Measurements from ENCODE around the gene TRPM7. TPM values are rescaled to one million over a fixed set of nuclear protein-coding genes. Genes with fewer than 3 reads are reported as not detected.

TRPM7 gene
- total RNA-seq, 4 donors from 2014 or later: 47.4 to 96.5 (median 48.8) TPM

- no peaks in the 10 kb centered on the region for H3K36me3 ChIP-seq
- H3K27me3 ChIP-seq: no peaks in the 10 kb centered on the region
- H3K4me3 ChIP-seq: no peak overlapping the region
- in situ Hi-C loops (cut with MboI; ENCODE audit: low pct_ligation_motif_present in 1 of 4, low pct_unique_long_range_greater_than_20kb in 1 of 4, low sequenced_read_pairs in 3 of 4): loop anchor here in 2 of 4 donors (10.0 kb wide), 1 partner anchor 229 kb away; the partner anchor contains the start of gene AP4E1 (in 2 of the 2)
- no peak overlapping the region for H3K27ac ChIP-seq
- no peaks in the 10 kb centered on the region for H3K9me3 ChIP-seq
- intact Hi-C loops (cut with DNase I; ENCODE audit: low total_unique reads): no loop called here
- TF ChIP-seq POLR2AphosphoS5 (IDR thresholded peaks at IDR 0.05): no peak
- no peak for TF ChIP-seq POLR2A (IDR thresholded peaks at IDR 0.05)
- TF ChIP-seq EP300 (IDR thresholded peaks at IDR 0.05; ENCODE audit: low read depth): no peak
- TF ChIP-seq CTCF (IDR thresholded peaks at IDR 0.05): peak; percentile 71 to 85 (median 84)
- no peak for DNase-seq
- peaks cover 0 to 8% (median 4%) of the 10 kb centered on the region in 4 donors for H3K4me1 ChIP-seq
Observed at GRCh38 chr15:50675535-50676144, 11.0 kb downstream of the TRPM7 start.

GRCh38 chr15:50670115-50670514, 16.5 kb downstream of the TRPM7 start:
- no peaks in the 10 kb centered on the region for H3K36me3 ChIP-seq
- no peak overlapping the region for H3K27ac ChIP-seq
- H3K4me1 ChIP-seq: no peaks in the 10 kb centered on the region
- H3K27me3 ChIP-seq: no peaks in the 10 kb centered on the region
- TF ChIP-seq CTCF (IDR thresholded peaks at IDR 0.05) (no peak), EP300 (IDR thresholded peaks at IDR 0.05; ENCODE audit: low read depth) (no peak), POLR2AphosphoS5 (IDR thresholded peaks at IDR 0.05) (no peak), POLR2A (IDR thresholded peaks at IDR 0.05) (no peak)
- WGBS, 2 donors (ENCODE audit: low coverage in 1 of 2): 91% methylated on average over 2 of the region's 2 CpGs; no CpG with 5 or more reads in 1 of the 2 donors
- intact Hi-C loops (cut with DNase I; ENCODE audit: low total_unique reads): loop anchor here (5.0 kb wide), 1 partner anchor 357 kb away; no protein-coding TSS in a partner anchor
- in situ Hi-C loops (cut with MboI; ENCODE audit: low pct_ligation_motif_present in 1 of 4, low pct_unique_long_range_greater_than_20kb in 1 of 4, low sequenced_read_pairs in 3 of 4): loop anchor here in 2 of 4 donors (10.0 kb wide), 1 partner anchor 235 kb away; the partner anchor contains the start of gene AP4E1 (in 2 of the 2)
- H3K4me3 ChIP-seq: no peak overlapping the region
- DNase-seq: no peak
- H3K9me3 ChIP-seq: no peaks in the 10 kb centered on the region

- WGBS, 2 donors (ENCODE audit: low coverage in 1 of 2): 100% methylated on average over 1 of the region's 1 CpG
- H3K9me3 ChIP-seq: no peaks in the 10 kb centered on the region
- H3K4me3 ChIP-seq: no peak overlapping the region
- H3K27ac ChIP-seq: no peak overlapping the region
- in situ Hi-C loops (cut with MboI; ENCODE audit: low pct_ligation_motif_present in 1 of 4, low pct_unique_long_range_greater_than_20kb in 1 of 4, low sequenced_read_pairs in 3 of 4): loop anchor here in 3 of 4 donors (10.0 kb wide), 2 partner anchors 215 to 235 kb away; partner anchors contain the start of gene AP4E1 (in 2 of the 3)
- intact Hi-C loops (cut with DNase I; ENCODE audit: low total_unique reads): loop anchor here (5.0 kb wide), 1 partner anchor 358 kb away; no protein-coding TSS in a partner anchor
- H3K4me1 ChIP-seq: no peaks in the 10 kb centered on the region
- DNase-seq: no peak
- no peaks in the 10 kb centered on the region for H3K27me3 ChIP-seq
- H3K36me3 ChIP-seq: no peaks in the 10 kb centered on the region
- TF ChIP-seq POLR2AphosphoS5 (IDR thresholded peaks at IDR 0.05): no peak
- no peak for TF ChIP-seq EP300 (IDR thresholded peaks at IDR 0.05; ENCODE audit: low read depth)
- no peak for TF ChIP-seq POLR2A (IDR thresholded peaks at IDR 0.05)
- TF ChIP-seq CTCF (IDR thresholded peaks at IDR 0.05): no peak
Observed at GRCh38 chr15:50669611-50670010, 17.0 kb downstream of the TRPM7 start.

GRCh38 chr15:50665938-50666337, 20.7 kb downstream of the TRPM7 start:
- Histone ChIP-seq H3K4me3 (no peak overlapping the region), H3K27me3 (no peaks in the 10 kb centered on the region), H3K9me3 (no peaks in the 10 kb centered on the region), H3K4me1 (no peaks in the 10 kb centered on the region), H3K27ac (no peak overlapping the region), H3K36me3 (peaks cover 0 to 4% (median 2%) of the 10 kb centered on the region in 4 donors)
- in situ Hi-C loops (cut with MboI; ENCODE audit: low pct_ligation_motif_present in 1 of 4, low pct_unique_long_range_greater_than_20kb in 1 of 4, low sequenced_read_pairs in 3 of 4) (loop anchor here in 1 of 4 donors (10.0 kb wide), 1 partner anchor 219 kb away; no protein-coding TSS in a partner anchor), intact Hi-C loops (cut with DNase I; ENCODE audit: low total_unique reads) (no loop called here)
- TF ChIP-seq EP300 (IDR thresholded peaks at IDR 0.05; ENCODE audit: low read depth) (no peak), POLR2AphosphoS5 (IDR thresholded peaks at IDR 0.05) (no peak), CTCF (IDR thresholded peaks at IDR 0.05) (no peak), POLR2A (IDR thresholded peaks at IDR 0.05) (no peak)
- DNase-seq: no peak
- 84 to 91% methylated on average over 4 to 5 of the region's 5 CpGs for WGBS, 2 donors (ENCODE audit: low coverage in 1 of 2)
